HG02678 (cell line): ENCODE measurements around the gene NDUFA3.
"Not testable (repeated sequence)": the region's sequence is repeated elsewhere in the genome, so short reads cannot be mapped to it uniquely, and the experiment has no call there.

Experiments
- ATAC-seq: cut with Tn5 transposase; IDR thresholded peaks from one replicate; pipeline ENCODE4 v1.9.1; 2021; ENCODE audit warnings: mild to moderate bottlenecking, moderate library complexity; ENCODE audit not compliant: unreplicated experiment

NDUFA3 gene

DNA sequence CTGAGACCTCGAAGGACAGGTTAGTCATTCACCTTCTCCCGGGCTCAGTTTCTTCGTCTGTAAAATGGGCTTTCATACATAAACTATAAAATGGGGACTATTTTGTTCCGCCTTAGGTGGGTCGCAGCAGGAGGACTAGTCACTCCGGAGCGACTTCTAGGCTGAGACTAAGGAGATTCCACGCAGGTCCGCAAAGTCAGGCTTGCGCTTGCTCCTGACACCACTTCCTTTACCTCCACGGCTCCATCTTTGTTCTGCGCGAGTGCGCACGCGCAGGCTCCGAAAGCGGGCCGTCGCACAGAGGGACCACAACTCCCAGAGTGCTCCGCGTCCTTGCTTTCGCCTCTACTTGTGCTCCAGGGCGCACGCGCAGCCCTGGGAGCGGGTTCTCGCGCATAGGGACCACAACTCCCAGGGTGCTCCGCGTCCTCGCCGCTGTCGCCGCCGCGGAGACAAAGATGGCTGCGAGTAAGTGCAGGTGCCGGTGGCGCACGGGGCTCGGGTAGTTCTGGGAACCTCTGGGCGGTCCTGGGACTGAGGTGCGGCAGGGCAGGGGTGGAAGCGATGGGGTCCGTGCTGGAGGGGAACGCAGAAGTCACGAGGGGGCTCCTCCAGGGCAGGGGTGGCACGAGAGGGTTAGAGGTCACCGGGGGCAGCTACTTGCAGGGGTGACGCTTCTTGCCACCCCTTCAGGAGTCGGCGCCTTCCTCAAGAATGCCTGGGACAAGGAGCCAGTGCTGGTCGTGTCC lies at the start of gene NDUFA3:
Gene NDUFA3, plus strand, starts transcription at position 435 of the 749 bp plus-strand sequence. Its CDS starts 24 bp downstream, at position 459.
- peak; percentile 96 for ATAC-seq

DNA sequence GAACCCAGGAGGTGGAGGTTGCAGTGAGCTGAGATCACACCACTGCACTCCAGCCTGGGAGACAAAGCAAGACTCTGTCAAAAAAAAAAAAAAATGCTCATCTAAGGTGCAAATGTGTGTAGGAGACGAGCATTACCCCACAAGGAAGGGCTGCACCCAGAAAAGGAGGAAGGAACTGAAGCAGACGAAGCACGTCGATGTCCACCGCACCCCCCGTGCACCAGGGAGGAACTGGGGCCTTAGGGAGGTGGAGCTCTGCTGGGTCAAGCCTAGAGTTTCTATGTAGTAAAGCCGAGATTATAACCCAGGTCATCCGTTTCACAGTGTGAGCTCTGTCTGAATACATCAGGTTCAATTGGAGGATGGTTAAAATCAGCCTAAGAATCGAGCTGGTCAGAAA lies 40.0 kb upstream of the NDUFA3 start:
- no peak for ATAC-seq

DNA sequence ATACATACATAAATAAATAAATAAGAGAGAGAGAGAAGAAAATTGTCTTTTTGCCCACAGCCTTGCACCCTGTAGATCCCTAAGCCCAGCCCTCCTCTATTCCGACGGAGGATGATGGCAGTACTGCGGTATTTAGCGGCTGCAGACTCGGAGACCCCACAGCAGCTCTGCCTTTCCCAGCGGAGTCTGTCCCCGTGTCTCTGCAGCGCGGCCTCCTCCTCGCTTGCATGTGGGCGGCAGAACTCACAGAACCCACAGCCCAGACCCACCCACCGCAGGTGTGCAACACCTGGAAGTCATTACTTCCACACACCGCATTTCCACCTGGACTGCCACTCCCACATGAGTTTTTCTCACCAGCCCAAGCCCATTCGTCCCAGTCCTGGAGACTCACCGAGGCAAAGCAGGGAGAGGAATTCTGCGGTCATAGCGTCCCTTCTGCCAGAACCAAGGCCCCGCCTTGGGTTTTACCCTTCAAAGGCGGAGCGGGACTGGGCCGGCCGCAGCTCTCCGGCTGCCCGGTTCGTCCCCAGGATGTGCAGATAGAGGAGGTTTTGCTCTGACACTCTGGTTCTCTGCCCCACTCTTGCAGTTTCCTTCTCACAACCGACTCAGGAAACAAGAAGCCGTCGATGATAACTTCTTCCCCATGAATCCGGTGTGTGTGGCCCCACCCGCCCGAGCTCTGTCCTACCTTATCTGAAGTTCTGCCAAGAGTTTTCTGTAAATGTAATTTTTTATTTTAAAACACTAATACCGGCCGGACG lies 39.1 kb upstream of the NDUFA3 start, which contains the start of gene VSTM1:
Gene VSTM1, minus strand, starts transcription at position 548 of the 767 bp plus-strand sequence. Its CDS starts 120 bp downstream, at position 428.
- no peak for ATAC-seq

DNA sequence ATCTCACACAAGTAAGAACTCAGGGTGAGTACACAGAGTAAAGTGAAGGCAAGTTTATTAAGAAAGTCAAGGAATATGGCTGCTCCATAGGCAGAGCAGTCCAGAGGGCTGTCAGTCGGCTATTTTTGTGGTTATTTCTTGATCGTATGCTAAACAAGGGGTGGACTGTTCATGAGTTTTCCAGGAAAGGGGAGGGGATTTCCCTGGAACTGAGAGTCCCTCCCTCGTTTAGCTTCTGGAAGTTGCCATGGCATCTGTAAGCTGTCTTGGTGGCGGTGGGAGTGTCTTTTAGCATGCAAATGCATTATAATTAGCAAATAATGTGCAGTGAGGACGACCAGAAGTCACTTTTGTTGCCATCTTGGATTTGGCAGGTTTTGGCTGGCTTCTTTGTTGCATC lies 33.2 kb upstream of the NDUFA3 start:
- ATAC-seq, result no peak

DNA sequence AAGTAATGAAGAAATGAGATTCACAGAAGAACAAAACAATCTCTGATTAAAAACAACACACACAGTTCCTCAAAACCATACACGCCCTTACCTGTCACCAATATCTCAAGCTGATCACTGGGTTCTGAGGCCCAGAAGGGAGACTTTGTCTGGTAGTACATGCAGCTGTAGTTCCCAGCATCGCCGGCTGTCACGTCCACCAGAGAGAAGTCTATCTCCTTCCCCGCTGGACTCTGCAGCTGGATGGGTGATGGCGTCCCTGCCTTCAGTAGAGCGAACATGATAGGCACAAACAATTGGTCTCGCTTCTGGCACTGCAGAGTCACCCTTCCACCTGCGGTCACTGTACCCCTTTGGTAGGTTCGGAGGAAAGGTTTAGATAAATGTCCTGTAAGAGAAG lies 28.8 kb upstream of the NDUFA3 start:
- no peak for ATAC-seq

DNA sequence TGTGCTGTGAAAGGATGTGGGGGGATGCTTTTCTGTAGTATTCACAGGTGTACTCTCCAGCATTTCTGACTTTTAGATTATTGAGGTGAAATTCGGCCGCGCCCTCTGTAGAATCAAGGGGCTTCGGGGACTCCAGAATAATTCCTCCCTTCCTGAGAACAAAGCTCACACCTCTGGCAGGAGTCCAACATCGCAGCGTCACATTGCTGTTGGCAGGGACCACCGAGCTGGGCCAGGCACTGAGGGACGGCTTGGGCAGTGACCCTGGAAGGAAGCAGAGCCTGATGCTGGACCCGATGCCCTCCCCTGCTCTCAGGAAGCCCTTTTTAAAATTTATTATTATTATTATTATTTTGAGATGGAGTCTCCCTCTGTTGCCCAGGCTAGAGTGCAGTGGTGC lies 27.8 kb upstream of the NDUFA3 start:
- no peak for ATAC-seq

DNA sequence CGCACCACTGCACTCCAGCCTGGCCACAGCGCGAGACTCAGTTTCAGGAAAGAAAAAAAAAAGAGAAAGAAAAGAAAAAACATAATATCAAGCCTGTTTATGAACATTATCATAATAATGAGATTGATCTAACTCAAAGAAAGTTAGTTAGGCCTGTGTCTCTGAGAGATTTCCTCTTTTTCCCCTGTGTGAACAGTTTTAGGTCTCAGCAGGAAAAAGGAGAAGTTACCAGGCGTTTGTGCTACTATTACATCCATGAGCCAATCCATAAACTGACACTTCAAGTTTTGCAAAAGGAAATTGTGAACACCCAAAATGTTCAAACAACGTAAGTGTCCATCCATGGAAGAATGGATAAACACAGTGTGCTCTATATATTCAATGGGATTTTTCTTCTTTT lies 25.3 kb upstream of the NDUFA3 start:
- ATAC-seq, result no peak

DNA sequence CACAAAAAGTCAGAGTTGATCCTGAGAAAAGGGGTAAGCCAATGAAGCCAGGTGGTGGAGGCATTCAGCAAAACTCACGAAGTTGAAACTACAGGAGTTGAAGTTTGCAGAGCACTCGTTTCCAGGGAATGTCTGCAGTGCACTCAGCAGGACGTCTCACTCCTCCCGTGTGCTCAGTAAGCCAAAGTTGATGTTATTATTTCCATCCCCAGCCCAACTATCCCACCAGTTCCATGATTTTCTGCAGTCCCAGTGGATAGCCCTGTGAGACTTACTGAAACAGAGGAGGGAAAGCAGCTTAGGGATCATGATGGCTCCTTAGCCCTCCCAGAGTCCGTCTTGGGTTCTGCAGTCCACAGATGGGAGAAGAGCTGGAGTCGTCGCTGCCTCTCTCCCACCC lies 21.6 kb upstream of the NDUFA3 start, which contains the start of gene TARM1:
Gene TARM1, minus strand, starts transcription at position 334 of the 400 bp plus-strand sequence. Its CDS starts 25 bp downstream, at position 309.
- ATAC-seq, result no peak

DNA sequence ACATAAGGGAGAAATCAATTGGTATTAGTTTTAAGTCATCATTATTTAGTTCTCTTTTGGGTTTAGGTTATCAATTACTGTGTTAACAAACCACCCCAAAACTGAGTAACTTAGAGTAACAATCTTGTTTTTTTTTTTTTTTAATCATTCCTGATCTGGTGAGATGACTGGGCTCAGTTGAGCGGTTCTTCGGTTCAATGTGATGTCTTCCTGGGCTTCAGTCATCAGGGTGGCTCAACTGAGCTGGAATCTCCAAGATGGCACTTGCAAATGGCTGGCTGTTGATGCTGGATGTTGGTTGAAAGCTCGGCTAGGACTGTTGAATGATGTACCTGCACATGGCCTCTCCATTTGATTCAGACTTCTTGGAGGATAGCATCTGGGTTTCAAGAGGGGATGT lies 18.2 kb upstream of the NDUFA3 start:
- ATAC-seq, result no peak

DNA sequence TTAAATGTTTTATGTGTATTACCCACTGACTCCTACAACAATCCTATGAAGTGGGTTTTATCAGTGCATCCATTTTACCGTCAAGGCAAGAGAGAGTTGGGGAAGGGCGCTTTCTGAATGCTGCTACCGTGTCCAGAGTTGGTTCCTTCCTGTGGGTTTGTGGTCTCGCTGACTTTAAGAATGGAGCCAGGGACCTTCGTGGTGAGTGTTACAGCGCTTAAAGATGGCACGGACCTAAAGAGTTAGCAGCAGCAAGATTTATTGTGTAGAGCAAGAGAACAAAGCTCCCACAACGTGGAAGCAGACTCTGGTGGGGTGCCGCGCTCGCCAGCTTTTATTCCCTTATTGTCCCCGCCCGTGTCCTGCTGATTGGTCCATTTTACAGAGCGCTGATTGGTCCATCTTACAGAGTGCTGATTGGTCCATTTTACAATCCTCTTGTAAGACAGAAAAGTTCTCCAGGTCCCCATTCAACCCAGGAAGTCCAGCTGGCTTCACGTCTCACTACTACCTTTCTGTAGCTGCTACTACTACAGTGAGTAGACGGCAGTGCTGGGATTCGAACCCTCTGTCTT lies 8.1 kb upstream of the NDUFA3 start:
- no peak for ATAC-seq

DNA sequence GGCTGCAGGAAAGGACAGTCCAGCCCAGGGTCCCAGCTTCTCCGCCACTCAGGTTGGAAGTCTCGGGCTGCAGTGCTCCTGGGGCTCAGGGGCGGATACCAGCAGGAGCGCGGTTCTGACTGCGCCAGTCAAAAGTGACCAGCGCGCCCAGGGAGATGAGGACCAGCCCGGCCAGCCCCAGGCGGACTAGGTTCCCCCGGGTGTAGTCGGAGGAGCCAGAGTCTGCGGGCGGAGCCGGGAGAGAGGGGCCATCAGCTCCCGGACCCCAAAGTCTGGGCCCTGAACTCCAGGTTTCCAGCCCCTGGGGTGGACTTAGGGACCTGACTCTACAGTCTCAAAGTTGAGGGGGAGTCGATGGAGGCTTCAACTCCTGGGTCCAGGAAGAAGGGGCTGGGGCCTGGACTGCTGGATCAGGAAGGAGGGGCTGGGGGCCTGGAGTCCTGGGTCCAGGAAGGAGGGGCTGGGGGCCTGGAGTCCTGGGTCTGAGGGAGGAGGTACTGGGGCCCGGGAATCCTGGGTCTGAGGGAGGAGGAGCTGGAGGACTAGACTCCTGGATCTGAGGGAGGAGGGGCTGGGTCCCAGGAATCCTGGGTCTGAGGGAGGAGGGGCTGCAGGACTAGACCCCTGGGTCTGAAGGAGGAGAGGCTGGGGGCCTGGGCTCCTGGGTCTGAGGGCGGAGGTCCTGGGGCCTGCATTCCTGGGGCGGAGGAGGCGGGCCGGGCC lies 7.4 kb upstream of the NDUFA3 start:
- no peak for ATAC-seq

DNA sequence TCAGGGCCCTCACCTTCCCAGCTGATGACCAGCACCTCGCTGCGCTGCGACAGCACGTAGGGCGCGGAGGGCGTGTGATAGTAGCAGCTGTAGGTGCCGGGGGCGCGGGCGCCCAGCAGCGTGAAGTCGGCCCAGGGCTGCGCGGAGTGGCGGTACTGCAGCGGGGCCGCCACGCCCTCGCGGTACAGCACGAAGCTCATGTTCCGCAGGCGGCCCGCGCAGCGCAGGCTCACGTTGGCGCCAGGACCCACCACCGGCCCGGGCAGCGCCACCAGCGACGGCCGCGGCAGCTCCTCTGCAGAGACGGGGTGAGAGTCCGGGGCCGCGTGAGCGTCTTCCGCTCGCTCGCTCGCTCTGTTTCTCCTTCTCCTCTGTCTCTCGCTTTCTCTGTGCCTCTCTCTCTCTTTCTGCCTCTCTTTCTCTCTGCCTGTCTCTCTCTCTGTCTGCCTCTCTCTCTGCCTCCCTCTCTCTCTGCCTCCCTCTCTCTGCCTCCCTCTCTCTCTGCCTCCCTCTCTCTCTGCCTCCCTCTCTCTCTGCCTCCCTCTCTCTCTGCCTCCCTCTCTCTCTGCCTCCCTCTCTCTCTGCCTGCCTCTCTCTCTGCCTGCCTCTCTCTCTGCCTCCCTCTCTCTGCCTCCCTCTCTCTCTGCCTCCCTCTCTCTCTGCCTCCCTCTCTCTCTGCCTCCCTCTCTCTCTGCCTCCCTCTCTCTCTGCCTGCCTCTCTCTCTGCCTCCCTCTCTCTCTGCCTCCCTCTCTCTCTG lies 6.6 kb upstream of the NDUFA3 start:
- not testable (repeated sequence) for ATAC-seq

DNA sequence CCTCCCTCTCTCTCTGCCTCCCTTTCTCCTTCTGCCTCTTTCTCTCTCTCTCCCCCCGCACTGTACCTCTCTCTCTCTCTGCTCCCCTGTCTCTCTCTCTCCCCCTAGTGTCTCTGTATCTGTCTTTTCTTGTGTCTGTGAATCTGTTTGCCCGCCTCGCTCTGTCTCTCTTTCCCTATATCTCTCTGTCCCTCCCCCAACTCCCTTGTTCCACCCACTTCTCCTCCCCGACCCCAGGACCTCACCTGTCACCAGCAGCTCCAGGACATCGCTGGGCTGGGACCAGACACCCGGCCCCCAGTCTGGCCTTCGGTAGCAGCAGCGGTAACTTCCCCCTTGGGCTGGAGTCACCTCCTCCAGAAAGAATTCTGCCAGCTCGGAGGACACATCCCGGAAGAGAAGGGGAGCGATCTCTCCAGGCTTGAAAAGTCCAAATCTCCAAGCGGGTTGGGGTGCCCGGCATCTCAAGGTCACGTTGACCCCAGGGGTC lies 6.0 kb upstream of the NDUFA3 start:
- no peak for ATAC-seq

DNA sequence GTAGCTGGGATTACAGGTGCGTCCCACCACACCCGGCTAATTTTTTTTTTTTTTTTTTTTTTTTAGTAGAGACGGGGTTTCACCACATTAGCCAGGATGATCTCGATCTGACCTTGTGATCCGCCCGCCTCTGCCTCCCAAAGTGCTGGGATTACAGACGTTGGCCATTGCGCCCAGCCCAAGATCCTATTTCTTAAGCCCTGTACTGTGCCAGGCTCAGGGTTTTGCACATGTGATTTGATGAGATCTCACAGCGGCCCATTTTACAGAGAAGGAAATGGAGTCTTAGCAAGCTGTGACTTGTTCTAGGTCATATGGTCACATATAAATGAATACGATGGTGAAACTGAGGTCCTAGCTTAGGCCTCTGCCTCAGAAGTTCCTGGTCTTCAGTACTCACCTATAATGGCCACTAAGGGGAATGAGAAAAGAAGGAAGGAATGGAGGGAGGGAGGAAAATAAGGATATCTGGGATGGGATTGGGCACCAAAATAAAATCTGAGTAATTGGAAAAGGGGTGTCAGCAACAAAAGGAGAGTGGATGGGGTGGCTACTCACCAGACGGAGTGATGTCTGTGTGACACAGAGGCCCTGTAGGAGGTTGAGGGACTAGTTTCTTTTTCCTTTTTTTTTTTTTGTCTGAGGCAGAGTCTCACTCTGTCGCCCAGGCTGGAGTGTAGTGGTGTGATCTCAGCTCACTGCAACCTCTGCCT lies 3.3 kb upstream of the NDUFA3 start:
- ATAC-seq, result no peak

DNA sequence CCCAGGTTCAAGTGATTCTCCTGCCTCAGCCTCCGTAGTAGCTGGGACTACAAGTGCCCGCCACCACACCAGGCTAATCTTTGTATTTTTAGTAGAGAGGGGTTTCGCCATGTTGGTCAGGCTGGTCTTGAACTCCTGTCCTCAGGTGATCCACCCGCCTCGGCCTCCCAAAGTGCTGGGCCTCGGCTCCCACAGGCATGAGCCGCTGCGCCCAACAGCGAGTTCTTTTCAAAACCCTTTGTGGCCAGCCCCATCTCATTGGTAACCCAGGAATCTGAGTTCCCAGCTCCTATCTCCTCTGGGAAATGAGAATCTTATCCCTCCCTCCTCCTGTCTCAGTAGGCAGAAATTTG lies 2.8 kb upstream of the NDUFA3 start:
- not testable (repeated sequence) for ATAC-seq

DNA sequence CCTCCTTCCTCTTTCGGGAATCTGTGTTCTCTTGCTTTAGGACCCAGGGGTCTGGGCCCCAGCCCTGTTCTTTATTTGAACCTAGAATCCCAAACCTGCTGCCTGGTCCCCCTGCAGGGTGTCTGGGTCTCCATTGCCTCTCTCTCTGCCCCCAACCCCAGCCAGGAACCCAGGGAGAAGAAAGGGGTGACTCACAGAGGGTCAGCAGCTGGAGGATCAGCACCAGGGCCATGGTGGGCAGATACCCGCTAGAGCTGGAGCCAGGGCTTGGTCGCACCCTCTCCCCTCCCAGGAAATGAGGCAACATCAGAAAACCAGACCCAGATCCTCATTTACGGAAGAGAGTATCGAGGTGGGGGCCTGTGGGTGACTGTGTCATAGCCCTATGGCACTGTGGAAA lies 2.1 kb upstream of the NDUFA3 start, which contains the start of gene OSCAR:
Gene OSCAR, minus strand, starts transcription at position 243 of the 400 bp plus-strand sequence. Its CDS starts 11 bp downstream, at position 232.
- ATAC-seq, result no peak

DNA sequence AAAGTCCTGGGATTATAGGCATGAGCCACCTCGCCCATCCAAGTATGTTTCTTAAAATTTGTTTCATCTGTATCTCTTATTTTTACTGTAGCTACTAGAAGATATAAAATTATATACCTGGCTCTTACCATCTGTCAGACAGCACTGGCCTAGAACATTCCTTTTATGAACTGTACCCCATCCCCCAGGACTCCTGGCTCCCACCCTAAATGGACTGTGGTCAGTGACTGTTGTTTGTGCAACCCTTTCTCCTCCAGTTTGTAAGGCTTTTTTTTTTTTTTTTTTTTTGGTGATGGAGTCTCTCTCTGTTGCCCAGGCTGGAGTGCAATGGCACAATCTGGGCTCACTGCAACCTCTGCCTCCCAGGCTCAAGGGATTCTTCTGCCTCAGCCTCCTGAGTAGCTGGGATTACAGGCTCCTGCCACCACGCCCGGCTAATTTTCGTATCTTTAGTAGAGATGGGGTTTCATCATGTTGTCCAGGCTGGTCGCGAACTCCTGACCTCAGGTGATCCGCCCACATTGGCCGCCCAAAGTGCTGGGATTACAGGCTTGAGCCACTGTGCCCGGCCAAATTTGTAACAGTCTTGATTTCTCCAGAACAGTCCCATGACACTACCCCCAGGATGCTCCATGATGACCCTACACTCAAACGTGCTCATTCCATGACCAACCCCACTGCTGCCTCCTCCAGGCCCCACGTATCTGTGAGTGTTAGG lies 2.5 kb downstream of the NDUFA3 start:
- ATAC-seq, result no peak

DNA sequence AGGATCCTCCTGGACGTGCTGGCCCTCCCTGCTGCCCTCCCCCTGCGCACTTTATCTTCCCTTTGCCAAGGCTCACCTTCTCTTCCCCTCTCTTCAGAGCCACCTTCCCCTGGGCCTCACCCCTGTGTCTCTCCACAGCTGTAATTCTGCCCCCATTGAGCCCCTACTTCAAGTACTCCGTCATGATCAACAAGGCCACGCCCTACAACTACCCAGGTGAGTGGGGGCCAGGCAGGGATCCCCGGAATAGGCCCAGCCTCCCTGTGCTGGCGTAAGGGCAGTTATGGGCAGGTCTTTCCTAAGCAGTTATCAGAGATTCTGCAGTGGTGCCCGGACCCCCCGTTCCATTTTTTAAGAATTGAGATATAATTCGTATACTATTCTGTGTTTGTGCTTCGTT lies 3.1 kb downstream of the NDUFA3 start:
- no peak for ATAC-seq

DNA sequence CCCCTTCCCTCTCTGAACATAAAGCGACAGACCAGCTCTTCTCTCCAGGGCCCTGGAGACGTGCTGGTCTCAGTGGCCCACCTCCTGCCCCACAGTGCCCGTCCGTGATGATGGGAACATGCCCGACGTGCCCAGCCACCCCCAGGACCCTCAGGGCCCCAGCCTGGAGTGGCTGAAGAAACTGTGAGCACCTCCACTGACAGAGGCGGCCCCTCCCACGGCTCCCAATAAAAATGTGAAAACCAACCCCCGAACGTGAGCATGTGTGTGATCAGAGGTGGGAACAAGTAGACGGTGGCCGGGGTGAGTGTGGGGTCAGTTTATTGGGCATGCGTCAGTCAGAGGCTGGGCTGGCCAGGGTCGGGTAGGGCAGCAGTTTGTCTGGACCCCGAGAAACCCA lies 4.1 kb downstream of the NDUFA3 start:
- no peak for ATAC-seq
